GM10248 (cell line): ENCODE data around the gene CBX4.

Source experiments
- CTCF ChIA-PET: fragments of 300-600 bp; sonication (Branson Sonifier 250); formaldehyde crosslinking; extraction: SDS; loops from one replicate; lab custom pipeline; 2021; ENCODE audit warnings: antibody characterized with exemption; lab: Yijun Ruan, JAX
- POLR2A ChIA-PET: fragments of 350-650 bp; sonication (Branson Sonifier 250); formaldehyde crosslinking; extraction: SDS; loops from one replicate; lab custom pipeline; 2020; ENCODE audit warnings: antibody characterized with exemption; lab: Yijun Ruan, JAX
- DNase-seq: peaks from one replicate; pipeline ENCODE4 v3.0.0; 2012; ENCODE audit errors: extremely low spot score
- TF ChIP-seq, protein P1 (sequence below): IDR thresholded peaks from 2 replicates; pipeline ENCODE4 v1.5.1; 2012; ENCODE audit warnings: mild to moderate bottlenecking, low read depth; ENCODE audit errors: extremely low read depth, missing control alignments, control extremely low read depth

Gene CBX4

DNA sequence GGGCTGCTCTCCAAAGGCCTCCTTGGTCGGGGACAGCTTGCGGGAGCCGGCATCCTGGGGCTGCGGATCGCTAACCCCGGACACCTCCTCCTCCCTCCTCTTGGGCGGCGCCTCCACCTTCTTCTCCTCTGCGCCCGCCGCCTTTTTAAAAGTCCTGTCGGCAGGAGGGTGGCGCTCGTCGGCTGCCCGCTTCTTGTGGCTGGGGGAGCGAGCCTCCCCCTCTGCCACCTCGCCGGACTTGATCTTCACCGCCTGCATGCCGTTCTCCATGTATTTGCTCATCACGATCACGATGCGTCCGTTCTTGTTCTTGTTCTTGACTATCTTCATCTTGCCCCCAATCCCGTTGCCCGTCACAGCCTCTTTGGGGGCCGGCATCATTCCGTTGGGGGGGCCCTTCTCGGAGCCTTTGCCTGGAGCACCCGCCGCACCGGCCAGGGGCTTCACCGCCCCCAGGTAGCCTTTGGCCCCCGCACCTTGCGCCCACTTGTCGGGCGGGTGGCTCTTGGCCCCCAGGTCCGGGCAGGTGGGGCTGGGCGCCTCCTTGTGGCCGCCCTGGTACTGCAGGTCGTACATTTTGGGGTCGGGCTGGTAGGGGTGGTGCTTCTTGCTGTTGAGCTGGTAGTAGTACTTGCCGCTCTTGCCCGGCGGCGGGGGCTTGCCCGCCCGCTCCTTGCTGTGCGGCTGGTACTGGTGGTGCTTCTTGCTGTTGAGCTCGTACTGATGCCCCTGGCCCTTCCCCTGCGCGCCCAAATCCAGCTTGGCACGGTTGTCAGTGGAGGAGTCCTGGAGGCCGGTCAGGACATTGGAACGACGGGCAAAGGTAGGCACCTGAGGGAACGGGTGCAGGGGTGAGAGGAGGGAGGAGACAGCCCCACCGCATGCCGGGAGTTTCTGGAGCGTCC lies 4.4 kb downstream of the CBX4 start:
- POLR2A ChIA-PET: no interaction called here
- DNase-seq: no peak
- CTCF ChIA-PET: interaction anchor here (0.6 to 3.3 kb wide), 19 partner anchors 8 to 195 kb away, joined by 3 to 48 read pairs (median 4); partner anchors contain the start of gene CBX8
- TF ChIP-seq, protein P1, sequence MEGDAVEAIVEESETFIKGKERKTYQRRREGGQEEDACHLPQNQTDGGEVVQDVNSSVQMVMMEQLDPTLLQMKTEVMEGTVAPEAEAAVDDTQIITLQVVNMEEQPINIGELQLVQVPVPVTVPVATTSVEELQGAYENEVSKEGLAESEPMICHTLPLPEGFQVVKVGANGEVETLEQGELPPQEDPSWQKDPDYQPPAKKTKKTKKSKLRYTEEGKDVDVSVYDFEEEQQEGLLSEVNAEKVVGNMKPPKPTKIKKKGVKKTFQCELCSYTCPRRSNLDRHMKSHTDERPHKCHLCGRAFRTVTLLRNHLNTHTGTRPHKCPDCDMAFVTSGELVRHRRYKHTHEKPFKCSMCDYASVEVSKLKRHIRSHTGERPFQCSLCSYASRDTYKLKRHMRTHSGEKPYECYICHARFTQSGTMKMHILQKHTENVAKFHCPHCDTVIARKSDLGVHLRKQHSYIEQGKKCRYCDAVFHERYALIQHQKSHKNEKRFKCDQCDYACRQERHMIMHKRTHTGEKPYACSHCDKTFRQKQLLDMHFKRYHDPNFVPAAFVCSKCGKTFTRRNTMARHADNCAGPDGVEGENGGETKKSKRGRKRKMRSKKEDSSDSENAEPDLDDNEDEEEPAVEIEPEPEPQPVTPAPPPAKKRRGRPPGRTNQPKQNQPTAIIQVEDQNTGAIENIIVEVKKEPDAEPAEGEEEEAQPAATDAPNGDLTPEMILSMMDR: peak; percentile 77

DNA sequence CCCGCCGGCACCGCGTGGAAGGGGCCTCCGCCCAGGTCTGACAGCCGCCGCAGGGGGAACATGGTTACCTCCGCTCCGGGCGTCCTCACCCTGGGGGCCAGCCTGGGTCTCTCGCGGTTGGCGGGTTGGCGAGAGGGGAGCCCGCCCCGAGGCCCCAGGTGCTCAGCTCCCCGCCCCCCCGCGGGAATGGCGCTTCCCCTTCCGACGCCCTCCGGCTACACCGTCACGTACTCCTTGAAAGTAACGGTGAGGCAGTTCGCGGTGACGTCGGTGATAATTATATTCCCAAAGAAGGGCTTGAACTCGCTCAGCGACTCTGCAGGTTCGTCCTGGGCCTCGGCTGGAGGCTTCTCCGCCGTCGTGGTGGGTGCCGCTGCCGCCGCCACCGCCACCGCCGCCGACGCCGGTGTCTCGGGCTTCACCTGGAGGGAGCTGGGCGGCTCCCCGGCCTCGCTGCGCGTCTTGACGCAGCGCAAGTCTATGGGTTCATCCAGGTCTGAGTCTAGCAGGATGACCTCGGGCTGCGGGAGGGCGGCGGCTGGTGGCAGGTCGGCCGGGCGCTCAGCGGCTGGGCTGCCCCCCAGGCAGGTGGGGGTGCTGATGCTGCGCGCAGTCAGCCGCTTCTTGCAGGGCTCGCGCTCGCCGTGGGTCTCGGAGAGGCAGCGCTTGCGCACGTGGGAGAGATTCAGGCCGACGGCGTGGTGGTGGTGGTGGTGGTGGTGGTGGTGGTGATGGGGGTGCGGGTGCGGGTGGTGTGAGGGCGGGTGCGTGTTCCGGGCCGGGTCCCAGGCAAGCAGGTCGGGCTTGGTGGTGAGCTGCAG lies 5.3 kb downstream of the CBX4 start:
- POLR2A ChIA-PET: no interaction called here
- no peak for DNase-seq
- CTCF ChIA-PET: interaction anchor here (0.7 to 2.0 kb wide), 4 partner anchors 16 to 45 kb away, joined by 3 to 5 read pairs (median 3); no protein-coding TSS in a partner anchor
- TF ChIP-seq, protein P1: no peak

DNA sequence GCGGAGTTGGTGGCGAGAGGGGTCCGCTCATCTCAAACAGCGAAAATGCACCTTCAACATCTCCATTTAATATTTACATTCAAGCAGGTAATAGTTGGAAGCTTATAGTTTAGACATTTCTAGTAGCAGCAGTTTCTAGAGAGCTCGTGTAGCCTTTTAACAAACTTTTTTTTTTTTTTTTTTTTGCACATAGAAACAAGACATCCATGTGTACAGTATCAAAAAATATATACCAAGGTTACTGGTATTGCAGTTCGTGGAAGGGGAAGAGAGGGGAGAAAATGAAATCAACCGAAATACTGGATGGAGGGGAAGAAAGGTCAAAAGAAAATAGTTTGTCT lies 6.2 kb downstream of the CBX4 start:
- no peak for DNase-seq
- POLR2A ChIA-PET: no interaction called here
- CTCF ChIA-PET: interaction anchor here (0.7 to 1.3 kb wide), 4 partner anchors 11 to 44 kb away, joined by 3 read pairs; no protein-coding TSS in a partner anchor
- TF ChIP-seq, protein P1: no peak

DNA sequence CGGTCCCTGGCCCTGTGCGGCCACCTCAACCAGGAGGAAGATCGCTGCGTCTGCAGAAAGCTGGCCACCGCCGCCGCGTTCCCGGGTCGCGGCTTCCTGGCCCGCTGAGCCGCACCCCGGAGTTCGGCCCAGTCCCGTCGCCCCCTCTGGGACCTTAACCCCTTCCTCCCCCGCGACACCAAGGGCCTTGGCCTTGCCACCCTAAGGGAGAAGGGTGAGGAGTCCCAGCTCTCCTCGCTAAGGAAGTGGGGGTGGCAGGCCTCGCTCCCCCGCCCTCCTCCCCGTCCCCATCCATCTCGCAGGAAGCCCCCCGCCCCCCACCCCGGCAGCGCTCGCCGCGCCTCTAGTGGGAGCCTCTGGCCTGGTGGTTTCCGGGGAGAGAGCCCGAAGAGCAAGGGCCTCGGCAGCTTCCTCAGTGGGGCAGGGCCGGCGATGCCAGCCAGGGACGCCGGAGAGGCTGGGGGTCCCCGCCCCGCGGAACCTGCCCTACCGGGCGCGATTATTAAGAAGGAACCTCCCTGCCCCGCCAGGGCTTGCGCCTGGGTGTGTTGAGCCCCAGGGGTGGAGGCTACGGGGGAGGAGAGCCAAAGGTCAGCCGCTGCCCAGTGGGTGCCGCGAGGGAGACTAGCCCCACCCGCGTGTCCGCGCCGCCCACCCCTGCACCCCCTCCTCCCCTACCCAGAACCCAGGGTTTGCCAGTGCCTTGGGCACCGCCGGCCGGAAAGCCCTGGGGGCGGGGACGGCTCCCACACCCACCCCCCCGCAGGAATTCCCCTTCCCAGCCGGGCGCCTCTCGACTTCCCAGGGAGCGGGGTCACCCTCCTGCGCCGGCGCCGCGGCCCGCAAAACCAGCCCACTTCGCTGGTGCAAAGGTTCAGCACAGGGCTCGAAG lies 6.8 kb downstream of the CBX4 start:
- POLR2A ChIA-PET: no interaction called here

DNA sequence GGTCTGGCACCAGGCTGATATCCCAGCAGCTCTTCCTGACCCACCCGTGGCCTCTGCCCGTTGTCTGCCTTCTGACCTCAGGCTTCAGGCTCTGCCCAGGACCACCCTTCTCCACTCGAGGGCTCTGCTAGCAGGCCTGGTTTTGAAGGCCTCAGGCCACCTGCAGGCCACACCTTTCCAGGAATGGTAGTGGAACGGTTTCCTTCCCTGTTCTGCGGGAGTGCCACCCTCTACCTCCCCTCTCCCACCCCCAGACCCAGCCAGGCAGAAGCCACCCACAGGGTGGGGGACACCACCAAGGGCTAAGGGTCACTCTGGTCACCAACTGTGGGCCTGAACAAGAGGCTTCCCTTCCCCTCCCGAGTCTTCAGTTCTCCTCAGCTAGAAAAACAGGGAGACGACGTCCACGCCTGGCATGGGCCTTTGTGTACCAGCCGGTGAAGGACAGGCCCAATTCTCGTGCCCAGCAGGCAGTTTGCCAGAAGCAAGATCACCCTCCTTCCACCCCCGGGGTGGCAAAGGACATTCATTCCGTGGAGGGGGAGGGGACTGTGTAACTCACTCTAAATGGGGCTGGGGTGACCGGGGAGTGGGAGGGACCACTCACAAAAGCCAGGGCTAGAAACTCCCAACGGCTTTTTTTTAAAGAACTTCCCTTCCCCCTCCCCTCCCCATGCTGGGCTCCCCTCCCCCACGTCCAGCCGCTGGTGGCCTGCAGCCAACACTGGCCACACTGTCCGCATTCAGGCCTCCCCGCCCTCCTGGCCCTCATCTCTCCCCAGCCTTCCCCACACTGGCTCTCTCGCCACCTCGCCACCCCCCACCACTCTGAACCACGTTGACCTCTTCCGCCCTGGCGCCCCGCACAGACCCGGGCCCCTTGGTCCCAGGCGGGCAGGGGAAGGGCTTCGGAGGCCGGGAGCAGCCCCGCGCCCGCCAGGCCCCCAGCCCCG lies 7.7 kb downstream of the CBX4 start:
- TF ChIP-seq, protein P1: no peak
- CTCF ChIA-PET: interaction anchor here (1.3 to 2.4 kb wide), 3 partner anchors 9 to 14 kb away, joined by 3 to 12 read pairs (median 5); partner anchors contain the start of gene CBX4
- POLR2A ChIA-PET: no interaction called here
- DNase-seq: no peak

More for the DNA sequence above, 6.8 kb downstream of the CBX4 start:
- CTCF ChIA-PET: interaction anchor here (0.7 to 1.3 kb wide), 4 partner anchors 12 to 43 kb away, joined by 3 read pairs; no protein-coding TSS in a partner anchor
- DNase-seq: no peak
- TF ChIP-seq, protein P1: no peak
